HG03565 (cell line): ENCODE data around the gene VN1R4.
"Not testable (repeated sequence)": the region's sequence is repeated elsewhere in the genome, so short reads cannot be mapped to it uniquely, and the experiment has no call there.

Source experiments
- ATAC-seq: cut with Tn5 transposase; IDR thresholded peaks from one replicate; pipeline ENCODE4 v1.9.1; 2021; ENCODE audit warnings: mild to moderate bottlenecking, moderate library complexity; ENCODE audit not compliant: unreplicated experiment

Gene VN1R4, protein sequence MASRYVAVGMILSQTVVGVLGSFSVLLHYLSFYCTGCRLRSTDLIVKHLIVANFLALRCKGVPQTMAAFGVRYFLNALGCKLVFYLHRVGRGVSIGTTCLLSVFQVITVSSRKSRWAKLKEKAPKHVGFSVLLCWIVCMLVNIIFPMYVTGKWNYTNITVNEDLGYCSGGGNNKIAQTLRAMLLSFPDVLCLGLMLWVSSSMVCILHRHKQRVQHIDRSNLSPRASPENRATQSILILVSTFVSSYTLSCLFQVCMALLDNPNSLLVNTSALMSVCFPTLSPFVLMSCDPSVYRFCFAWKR

DNA sequence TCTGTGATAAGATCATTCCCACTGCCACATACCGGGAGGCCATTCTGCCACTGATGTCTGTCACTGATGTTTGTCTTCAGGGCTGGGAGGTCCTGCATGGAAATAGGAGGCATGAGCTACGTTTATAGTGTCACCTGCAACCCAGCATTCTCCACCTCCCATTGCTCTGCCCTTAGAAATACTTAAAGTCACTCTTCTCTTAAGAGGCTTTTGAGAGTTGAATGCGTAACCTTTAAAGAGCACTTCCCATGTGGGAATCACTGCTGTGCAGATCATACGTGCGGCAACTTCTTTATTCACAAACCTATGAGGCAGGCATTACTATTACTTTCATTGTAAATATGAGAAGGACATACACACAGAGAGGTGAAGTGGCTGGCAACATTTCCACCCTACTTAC lies at the start of gene VN1R4:
TSS of gene VN1R4 (minus strand) at position 101 of the 400 bp plus-strand sequence. CDS start at position 43, 58 bp downstream.
- ATAC-seq, result not testable (repeated sequence)

DNA sequence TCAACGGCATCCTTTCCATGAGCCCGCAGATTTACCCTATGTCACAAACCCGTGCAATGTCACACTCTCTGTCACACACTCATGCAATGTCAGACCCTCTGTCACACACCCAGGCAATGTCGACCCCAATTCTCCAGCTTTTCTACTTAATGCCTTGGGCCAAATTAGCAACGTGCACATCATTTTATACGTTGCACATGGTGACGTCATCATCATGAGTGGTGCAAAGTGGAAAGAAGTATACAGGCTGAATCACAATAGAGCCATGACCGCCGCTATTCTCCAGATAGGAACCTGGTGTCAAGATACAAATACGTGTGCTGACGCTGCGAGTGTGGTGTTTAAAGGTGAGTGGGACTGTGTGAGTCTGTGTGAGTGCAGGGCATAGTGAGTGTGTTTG lies 44.4 kb upstream of the VN1R4 start:
- ATAC-seq, result no peak

DNA sequence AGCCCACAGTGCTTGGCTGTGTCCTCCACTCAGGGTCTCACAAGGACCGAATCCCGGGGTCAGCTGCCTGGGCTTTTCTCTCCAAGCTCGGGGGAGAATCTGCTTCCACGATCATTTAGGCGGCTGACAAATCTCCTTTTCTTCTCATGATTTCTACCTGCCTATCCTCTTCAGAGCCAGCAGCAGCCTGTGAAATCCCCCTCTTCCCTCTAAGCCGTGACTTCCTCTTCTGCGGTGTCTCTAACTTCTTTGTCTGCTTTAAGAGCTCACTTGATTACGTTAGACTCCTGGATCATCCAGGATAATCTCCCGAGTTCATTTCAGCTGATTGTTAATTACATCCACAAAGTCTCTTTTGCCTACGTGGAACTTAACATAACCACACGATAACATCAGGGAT lies 43.5 kb upstream of the VN1R4 start:
- no peak for ATAC-seq

DNA sequence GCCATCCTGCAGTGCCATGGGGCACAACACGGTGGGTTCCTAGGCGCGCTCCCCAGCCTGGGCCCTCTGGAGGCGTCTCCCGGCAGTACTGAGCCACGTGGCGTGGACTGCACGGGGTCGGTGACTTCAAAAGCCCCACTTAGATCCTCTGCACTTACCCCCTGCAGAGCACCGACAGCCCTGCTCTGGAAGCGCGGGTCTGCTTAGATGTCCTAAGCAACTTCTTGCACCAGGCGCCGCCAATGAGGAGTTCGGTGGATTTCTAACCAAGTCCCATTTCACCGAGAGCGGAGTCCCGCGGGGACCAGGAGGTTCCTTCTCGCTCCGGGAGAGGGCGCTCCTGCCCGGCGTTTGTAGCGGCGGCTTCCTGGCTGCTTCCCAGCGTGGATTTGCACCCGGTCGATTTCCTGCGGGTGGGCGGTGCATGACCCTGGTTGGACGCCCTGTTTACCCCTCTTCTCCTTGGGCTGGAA lies 40.9 kb upstream of the VN1R4 start:
- no peak for ATAC-seq

DNA sequence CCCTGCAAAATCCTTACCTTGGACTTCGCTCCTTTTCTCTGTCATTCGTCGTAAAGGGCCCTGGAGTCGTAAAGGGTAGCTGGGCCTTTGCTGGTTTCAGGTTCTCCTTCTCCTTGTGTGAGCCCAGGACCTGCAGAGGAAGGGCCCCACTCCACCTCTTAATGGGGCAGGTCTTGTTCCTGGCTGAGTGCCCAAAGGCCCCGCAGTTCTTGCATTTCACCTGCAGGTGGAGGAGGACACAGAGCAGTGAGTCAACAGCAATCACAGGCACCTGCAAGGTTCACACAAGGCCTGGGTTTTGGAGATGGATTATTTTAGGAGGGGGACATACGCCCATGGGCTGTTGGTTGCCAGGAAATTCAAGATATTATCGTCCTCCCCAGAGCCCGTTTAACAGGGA lies 33.8 kb upstream of the VN1R4 start:
- not testable (repeated sequence) for ATAC-seq

DNA sequence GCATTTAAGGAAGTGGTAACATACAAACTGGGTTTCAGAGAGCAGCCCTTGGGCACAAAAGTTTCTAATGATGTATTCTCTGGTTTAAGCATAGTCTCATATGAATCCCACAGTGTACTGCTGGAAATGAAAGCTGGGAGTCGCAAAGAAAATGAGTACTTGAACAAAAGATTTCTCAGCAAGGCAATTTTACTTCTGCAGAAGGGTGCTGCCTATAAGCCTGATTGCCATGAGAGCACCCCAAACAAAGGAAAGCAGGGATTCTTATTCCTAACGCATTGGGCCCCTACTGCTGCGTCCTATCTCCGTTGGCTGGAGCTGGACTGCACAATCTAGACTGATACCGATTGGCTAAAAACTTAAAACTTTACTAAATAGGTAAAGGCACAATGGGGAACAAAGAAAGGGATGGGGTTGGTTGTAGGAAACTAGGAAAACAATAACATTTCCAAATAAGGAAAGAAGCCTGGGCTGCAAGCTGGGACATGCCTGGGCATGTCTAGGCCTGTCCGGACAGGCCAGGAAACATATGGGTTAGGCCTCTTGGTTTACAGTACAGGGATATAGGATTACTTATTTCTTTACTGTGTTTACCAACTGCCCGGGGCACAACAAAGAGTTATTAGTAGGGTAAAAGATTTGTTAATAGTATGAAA lies 27.4 kb upstream of the VN1R4 start:
- ATAC-seq, result no peak

DNA sequence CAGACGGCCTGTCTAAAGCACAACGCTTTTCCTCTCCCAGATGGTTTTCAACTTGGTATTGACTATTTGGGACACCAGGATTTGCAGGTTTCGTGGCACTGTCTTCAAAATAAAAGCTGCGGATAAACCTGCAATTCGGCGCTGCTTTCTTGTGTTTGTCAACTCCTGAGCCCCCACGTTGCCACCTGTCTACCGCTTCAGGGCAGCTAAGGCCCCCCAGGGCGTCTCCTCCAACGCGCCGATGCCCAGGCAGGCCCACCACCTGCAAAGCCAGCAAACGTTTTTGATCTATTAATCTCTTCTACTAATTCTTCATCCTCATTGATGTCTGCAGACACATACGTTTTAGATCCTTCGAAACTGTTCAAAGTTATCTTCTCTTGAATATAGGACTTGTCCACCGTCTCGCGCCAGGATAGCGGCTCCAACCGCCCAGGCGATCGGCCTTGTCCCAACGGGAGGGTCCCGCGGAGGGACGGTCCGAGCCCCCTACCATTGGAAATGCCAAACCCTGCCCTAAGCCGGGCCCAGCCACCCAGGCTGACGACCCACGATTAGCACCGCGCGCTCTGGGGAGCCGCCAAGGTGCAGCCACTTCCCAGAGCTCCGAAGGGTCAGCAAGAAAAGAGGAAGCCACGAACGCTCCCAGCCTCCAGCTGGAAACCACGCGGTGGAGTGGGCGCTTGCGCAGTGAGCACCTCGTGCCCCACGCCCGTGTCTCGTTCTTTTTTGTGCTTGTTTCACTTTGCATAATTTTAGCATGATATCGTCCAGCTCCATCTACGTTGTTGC lies 23.4 kb upstream of the VN1R4 start:
- no peak for ATAC-seq

DNA sequence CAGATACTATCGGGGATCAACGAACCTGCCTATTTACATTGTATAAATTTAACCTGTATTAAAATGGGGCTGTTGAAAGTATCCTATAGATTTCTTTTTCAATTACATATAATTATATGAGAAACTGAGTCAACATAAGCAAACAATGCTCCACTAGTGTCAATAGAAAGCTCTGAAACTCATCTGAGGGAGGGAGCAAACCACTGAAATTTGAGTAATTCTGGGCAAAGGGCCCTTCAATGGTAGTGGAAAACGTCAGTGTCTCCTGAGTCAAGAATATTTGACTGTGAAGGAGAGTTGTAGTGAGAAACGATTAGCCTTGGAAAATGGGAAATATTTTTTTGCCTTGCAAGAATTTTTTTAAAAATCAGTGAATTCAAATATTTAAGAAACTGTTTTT lies 17.6 kb upstream of the VN1R4 start:
- ATAC-seq, result no peak

DNA sequence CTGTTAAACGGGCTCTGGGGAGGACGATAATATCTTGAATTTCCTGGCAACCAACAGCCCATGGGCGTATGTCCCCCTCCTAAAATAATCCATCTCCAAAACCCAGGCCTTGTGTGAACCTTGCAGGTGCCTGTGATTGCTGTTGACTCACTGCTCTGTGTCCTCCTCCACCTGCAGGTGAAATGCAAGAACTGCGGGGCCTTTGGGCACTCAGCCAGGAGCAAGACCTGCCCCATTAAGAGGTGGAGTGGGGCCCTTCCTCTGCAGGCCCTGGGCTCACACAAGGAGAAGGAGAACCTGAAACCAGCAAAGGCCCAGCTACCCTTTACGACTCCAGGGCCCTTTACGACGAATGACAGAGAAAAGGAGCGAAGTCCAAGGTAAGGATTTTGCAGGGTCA lies 14.4 kb upstream of the VN1R4 start:
- not testable (repeated sequence) for ATAC-seq

DNA sequence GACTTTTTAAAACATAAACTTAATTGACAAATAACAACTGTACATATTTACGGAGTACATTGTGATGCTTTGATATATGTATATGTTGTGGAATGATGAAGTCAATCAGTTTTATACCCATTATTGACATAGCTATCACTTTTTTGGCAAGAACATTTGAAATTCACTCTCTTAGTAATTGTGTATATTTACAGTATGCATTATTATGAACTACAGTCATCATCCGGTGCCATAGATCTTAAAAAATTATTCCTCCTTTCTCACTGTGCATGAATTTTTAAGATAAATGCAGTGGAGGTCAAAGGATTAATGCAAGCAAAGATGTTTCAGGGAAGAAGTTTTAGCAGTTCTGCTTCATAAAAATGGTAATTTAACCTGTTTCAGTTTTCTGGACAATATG lies 8.0 kb upstream of the VN1R4 start:
- no peak for ATAC-seq

DNA sequence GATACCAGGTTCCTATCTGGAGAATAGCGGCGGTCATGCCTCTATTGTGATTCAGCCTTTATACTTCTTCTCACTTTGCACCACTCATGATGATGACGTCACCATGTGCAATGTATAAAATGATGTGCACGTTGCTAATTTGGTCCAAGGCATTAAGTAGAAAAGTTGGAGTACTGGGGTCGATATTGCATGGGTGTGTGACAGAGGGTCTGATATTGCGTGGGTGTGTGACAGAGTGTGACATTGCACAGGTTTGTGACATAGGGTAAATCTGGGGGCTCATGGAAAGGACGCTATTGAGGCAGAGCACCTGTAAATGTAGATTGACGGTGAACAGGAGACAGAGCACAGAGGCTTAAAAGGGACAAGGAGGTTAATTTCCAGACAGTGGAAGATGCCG lies 4.5 kb upstream of the VN1R4 start:
- ATAC-seq, result no peak

DNA sequence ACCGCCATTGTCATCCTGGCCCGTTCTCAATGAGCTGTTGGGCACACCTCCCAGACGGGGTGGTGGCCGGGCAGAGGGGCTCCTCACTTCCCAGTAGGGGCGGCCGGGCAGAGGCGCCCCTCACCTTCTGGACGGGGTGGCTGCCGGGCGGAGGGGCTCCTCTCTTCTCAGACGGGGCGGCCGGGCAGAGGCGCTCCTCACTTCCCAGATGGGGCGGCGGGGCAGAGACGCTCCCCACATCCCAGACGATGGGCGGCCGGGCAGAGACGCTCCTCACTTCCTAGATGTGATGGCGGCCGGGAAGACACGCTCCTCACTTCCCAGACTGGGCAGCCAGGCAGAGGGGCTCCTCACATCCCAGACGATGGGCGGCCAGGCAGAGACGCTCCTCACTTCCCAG lies 2.3 kb upstream of the VN1R4 start:
- ATAC-seq, result not testable (repeated sequence)

DNA sequence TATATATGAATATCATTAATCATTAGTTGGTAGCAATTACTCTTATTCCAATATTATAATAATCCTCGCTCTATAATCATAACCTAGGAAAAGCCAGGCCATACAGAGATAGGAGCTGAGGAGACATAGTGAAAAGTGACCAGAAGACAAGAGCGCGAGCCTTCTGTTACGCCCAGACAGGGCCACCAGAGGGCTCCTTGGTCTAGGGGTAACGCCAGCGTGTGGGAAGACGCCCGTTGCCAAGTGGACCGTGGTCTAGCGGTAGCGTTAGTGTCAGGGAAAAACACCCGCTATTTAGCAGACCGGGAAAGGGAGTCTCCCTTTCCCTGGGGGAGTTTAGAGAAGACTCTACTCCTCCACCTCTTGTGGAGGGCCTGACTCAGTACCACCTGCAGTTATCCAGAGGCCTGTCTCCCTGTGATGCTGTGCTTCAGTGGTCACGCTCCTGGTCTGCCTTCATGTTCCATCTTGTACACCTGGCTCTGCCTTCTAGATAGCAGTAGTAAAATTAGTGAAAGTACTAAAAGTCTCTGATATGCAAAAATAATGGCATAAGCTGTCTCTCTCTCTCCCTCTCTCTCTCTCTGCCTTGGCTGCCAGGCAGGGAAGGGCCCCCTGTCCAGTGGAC lies 9.7 kb downstream of the VN1R4 start, which contains the start of gene VN1R2:
TSS of gene VN1R2 (plus strand) at position 578 of the 628 bp plus-strand sequence. CDS start 84 bp downstream, outside the sequence.
- not testable (repeated sequence) for ATAC-seq

DNA sequence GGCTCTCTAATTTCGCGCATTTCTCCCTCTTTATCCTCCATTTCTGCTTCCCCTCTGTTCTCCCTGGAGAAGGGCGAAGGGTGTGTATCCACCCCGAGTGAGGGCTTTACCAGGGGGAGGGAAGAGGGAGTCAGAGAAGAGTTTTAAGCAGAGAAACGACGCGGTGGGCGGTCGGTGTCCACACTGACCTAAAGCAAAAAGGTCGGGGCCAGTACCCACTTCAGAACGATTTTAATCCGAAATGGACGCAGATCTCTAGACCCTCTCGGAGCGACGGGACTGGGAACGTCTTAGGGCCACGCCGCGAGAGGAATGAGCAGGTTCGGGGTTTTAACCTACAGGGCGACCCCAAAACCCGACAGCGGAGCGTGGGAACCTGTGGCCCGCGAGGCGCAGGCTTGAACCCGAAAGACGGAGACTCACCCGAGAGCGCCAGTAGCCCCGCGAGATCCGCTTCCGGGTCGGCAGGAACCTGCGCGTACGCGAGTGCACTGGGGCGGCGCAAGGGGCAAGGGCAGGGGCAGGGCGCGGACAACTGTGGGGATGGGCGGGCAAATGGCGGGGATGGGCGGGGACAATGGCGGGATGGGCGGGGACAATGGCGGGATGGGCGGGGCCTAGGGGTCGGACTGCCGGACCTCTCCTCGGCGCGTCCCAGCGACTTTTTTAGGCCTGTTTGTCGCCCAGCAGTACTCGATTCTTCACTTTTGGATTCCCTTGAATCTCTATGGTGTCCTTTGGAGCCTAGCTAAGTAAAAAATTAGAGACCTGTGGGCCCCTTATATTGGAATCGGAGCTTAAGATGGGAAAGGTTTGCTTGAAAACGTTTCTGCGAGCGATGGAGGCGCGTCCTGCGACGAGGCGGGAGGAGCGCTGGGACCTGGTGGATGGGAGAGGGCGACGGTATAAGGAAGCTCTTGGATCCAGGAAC lies 12.8 kb downstream of the VN1R4 start, which contains the start of gene ZNF677:
TSS of gene ZNF677 (minus strand) at position 463 of the 931 bp plus-strand sequence. CDS start 3,323 bp downstream, outside the sequence.
- ATAC-seq, result no peak

DNA sequence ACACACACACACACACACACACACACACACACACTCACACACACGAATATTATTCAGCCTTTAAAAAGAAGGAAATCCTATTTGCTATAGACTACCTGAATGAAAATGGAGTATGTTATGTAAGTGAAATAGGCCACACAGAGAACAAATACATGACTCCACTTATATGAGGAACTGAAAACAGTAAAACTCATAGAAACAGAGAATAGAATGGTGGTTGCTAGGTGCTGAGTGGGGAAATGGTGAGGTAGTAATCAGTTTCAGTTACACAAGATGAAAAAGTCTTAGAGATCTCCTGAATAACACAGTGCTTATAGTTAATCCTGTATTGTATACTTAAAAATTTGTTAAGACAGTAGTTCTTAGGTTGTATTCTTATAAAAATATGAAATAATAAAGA lies 21.0 kb downstream of the VN1R4 start:
- no peak for ATAC-seq

DNA sequence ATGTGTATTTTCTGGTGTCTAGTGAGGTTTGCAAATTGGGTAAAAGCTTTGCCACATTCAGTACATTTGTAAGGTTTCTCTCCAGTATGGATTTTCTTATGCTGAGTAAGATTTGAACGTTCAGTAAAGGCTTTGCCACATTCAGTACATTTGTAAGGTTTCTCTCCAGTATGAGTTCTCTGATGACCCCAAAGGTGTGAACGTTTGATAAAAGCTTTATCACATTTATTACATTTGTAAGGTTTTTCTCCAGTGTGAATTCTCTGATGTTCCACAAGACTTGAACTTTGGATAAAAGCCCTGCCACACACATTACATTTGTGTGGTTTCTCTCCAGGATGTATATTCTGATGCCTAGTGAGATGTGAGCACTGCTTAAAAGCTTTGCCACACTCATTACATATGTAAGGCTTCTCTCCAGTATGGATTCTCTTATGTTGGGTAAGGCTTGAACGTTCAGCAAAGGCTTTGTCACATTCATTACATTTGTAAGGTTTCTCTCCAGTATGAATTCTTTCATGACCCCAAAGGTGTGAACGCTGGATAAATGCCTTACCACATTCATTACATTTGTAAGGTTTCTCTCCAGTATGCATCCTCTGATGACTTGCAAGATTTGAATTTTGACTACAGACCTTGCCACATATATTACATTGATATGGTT lies 30.3 kb downstream of the VN1R4 start:
- ATAC-seq, result no peak

DNA sequence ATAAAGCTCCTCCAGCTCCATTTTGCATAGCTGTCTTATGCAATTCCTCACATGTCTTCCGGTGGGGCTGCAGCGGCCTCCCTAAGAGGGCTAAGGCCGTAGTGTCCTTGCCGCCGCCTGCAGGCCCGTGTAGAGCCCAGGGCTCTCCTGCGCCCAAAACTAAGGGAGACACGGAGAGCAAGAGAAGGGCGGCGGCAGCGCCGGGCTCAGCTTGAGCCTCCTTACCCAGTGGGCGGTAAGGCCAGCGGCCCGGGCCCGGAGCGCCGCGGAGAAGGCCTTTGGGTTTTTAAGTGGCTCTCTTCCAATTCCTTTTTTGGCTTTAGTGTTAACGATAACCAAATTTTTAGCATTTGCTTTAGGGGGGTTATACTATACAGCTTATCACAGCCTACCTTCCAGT lies 42.9 kb downstream of the VN1R4 start:
- no peak for ATAC-seq

DNA sequence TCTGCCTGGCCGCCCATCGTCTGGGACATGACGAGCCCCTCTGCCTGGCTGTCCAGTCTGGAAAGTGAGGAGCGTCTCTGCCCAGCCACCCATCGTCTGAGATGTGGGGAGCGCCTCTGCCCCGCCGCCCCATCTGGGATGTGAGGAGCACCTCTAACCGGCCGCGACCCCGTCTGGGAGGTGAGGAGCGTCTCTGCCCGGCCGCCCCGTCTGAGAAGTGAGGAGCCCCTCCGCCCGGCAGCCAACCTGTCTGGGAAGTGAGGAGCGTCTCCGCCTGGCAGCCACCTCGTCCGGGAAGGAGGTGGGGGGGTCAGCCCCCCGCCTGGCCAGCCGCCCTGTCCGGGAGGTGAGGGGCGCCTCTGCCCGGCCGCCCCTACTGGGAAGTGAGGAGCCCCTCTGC lies 44.8 kb downstream of the VN1R4 start:
- ATAC-seq, result not testable (repeated sequence)
